ENCODE data around the gene UPF2. TPM values are rescaled to one million over a fixed set of nuclear protein-coding genes. Genes with fewer than 3 reads are reported as not detected.

UPF2 gene
- total and polyA plus RNA-seq, 2 donors from 2014 or later, result 8.4 to 19.4 TPM

- Histone ChIP-seq H3K4me1 (ENCODE audit: control insufficient read depth in 2 of 3, insufficient read depth in 2 of 3, low read depth in 1 of 3, low read length in 3 of 3) (peaks cover 3 to 30% (median 23%) of the 10 kb centered on the region in 3 donors), H3K4me3 (ENCODE audit: low read length in 3 of 3) (no peak overlapping the region), H3K9ac (ENCODE audit: low read length in 3 of 3) (no peak overlapping the region), H3K9me3 (ENCODE audit: control insufficient read depth in 2 of 3, insufficient read depth in 1 of 3, low read length in 3 of 3) (no peaks in the 10 kb centered on the region), H3K27ac (ENCODE audit: low read depth in 2 of 2, low read length in 2 of 2) (no peak overlapping the region), H3K36me3 (ENCODE audit: control insufficient read depth in 2 of 3, insufficient read depth in 3 of 3, low read length in 3 of 3) (no peaks in the 10 kb centered on the region), H3K27me3 (ENCODE audit: control insufficient read depth, insufficient read depth, low read length) (no peaks in the 10 kb centered on the region)
- FAIRE-seq (no peak), DNase-seq (peak in 1 of 5 donors; percentile 70)
- intact Hi-C loops (cut with DNase I), result no loop called here
- no peak for TF ChIP-seq CTCF (IDR thresholded peaks at IDR 0.05; ENCODE audit: borderline replicate concordance, extremely low read depth, insufficient read depth)
Measured at GRCh38 chr10:11879387-11880094, 163.1 kb downstream of the UPF2 start.

GRCh38 chr10:11878776-11879175, 163.8 kb downstream of the UPF2 start:
- H3K9me3 ChIP-seq (ENCODE audit: control insufficient read depth in 2 of 3, insufficient read depth in 1 of 3, low read length in 3 of 3), result no peaks in the 10 kb centered on the region
- H3K4me1 ChIP-seq (ENCODE audit: control insufficient read depth in 2 of 3, insufficient read depth in 2 of 3, low read depth in 1 of 3, low read length in 3 of 3), result peaks cover 3 to 30% (median 26%) of the 10 kb centered on the region in 3 donors
- H3K27me3 ChIP-seq (ENCODE audit: control insufficient read depth, insufficient read depth, low read length), result no peaks in the 10 kb centered on the region
- intact Hi-C loops (cut with DNase I), result no loop called here
- TF ChIP-seq CTCF (IDR thresholded peaks at IDR 0.05; ENCODE audit: borderline replicate concordance, extremely low read depth, insufficient read depth), result no peak
- DNase-seq (no peak), FAIRE-seq (no peak)
- no peak overlapping the region for H3K4me3 ChIP-seq (ENCODE audit: low read length in 3 of 3)
- H3K27ac ChIP-seq (ENCODE audit: low read depth in 2 of 2, low read length in 2 of 2), result no peak overlapping the region
- no peaks in the 10 kb centered on the region for H3K36me3 ChIP-seq (ENCODE audit: control insufficient read depth in 2 of 3, insufficient read depth in 3 of 3, low read length in 3 of 3)
- no peak overlapping the region for H3K9ac ChIP-seq (ENCODE audit: low read length in 3 of 3)

GRCh38 chr10:11877591-11877905, 165.1 kb downstream of the UPF2 start:
- Histone ChIP-seq H3K9me3 (ENCODE audit: control insufficient read depth in 2 of 3, insufficient read depth in 1 of 3, low read length in 3 of 3) (no peaks in the 10 kb centered on the region), H3K27ac (ENCODE audit: low read depth in 2 of 2, low read length in 2 of 2) (peak overlapping the region in 1 of 2 donors; percentile 24), H3K4me1 (ENCODE audit: control insufficient read depth in 2 of 3, insufficient read depth in 2 of 3, low read depth in 1 of 3, low read length in 3 of 3) (peaks cover 3 to 30% (median 26%) of the 10 kb centered on the region in 3 donors), H3K27me3 (ENCODE audit: control insufficient read depth, insufficient read depth, low read length) (no peaks in the 10 kb centered on the region), H3K4me3 (ENCODE audit: low read length in 3 of 3) (no peak overlapping the region), H3K36me3 (ENCODE audit: control insufficient read depth in 2 of 3, insufficient read depth in 3 of 3, low read length in 3 of 3) (no peaks in the 10 kb centered on the region), H3K9ac (ENCODE audit: low read length in 3 of 3) (no peak overlapping the region)
- intact Hi-C loops (cut with DNase I), result no loop called here
- DNase-seq (no peak), FAIRE-seq (no peak)
- TF ChIP-seq CTCF (IDR thresholded peaks at IDR 0.05; ENCODE audit: borderline replicate concordance, extremely low read depth, insufficient read depth), result no peak
